Hepatocyte (in vitro differentiated cells): ENCODE results near the gene ACTL10. TPM values are rescaled to one million over a fixed set of nuclear protein-coding genes. Genes with fewer than 3 reads are reported as not detected.

Source experiments
- DNase-seq: peaks from one replicate; pipeline ENCODE4 v3.0.0-alpha.2; 2016; ENCODE audit warnings: low spot score
- H2AFZ ChIP-seq: fragments of 200-600 bp; sonication (generic); 2 replicates; pipeline ENCODE4 v1.6.0; 2016; ENCODE audit warnings: antibody characterized with exemption, mild to moderate bottlenecking
- H3K27ac ChIP-seq: fragments of 200-600 bp; sonication (generic); 2 replicates; pipeline ENCODE4 v1.5.1; 2016; ENCODE audit warnings: mild to moderate bottlenecking
- H3K27me3 ChIP-seq: fragments of 200-600 bp; sonication (generic); 2 replicates; pipeline ENCODE4 v1.6.1; 2016
- H3K36me3 ChIP-seq: fragments of 200-600 bp; sonication (generic); replicated peaks from 2 replicates; pipeline ENCODE4 v1.5.1; 2016; ENCODE audit warnings: low read depth; ENCODE audit not compliant: insufficient read depth
- H3K4me1 ChIP-seq: fragments of 200-600 bp; sonication (generic); 2 replicates; pipeline ENCODE4 v1.5.1; 2016; ENCODE audit warnings: mild to moderate bottlenecking, moderate library complexity; ENCODE audit not compliant: insufficient read depth
- H3K4me2 ChIP-seq: fragments of 200-600 bp; sonication (generic); 2 replicates; pipeline ENCODE4 v1.6.0; 2016
- H3K4me3 ChIP-seq: fragments of 200-600 bp; sonication (generic); 2 replicates; pipeline ENCODE4 v1.5.1; 2016; ENCODE audit warnings: mild to moderate bottlenecking
- H3K79me2 ChIP-seq: fragments of 200-600 bp; sonication (generic); 2 replicates; pipeline ENCODE4 v1.6.0; 2017; ENCODE audit warnings: mild to moderate bottlenecking
- H3K9me2 ChIP-seq: fragments of 200-600 bp; sonication (generic); replicated peaks from 2 replicates; pipeline ENCODE4 v1.6.0; 2017; ENCODE audit warnings: mild to moderate bottlenecking; ENCODE audit not compliant: insufficient read depth
- H3K9me3 ChIP-seq: fragments of 200-600 bp; sonication (generic); 2 replicates; pipeline ENCODE4 v1.5.1; 2016; ENCODE audit warnings: low read depth, mild to moderate bottlenecking
- H4K20me1 ChIP-seq: fragments of 200-600 bp; sonication (generic); 2 replicates; pipeline ENCODE4 v1.6.0; 2016; ENCODE audit warnings: mild to moderate bottlenecking; ENCODE audit not compliant: insufficient read depth, poor library complexity, severe bottlenecking
- EZH2 ChIP-seq: fragments of 200-600 bp; sonication (generic); IDR thresholded peaks from 2 replicates; pipeline ENCODE4 v1.6.1; 2016; ENCODE audit warnings: antibody characterized with exemption, mild to moderate bottlenecking, borderline replicate concordance
- EZH2phosphoT487 ChIP-seq: fragments of 200-600 bp; sonication (generic); IDR thresholded peaks from one replicate; pipeline ENCODE4 v1.6.1; 2018; ENCODE audit warnings: antibody characterized with exemption, mild to moderate bottlenecking, low read depth, moderate library complexity; ENCODE audit not compliant: unreplicated experiment, severe bottlenecking
- WGBS: methylation state at CpG from one replicate; pipeline ENCODE4 v1.1.6; 2016; ENCODE audit warnings: low lambda C conversion rate; ENCODE audit errors: missing lambda C conversion rate; 5-methylcytosine and 5-hydroxymethylcytosine counted together
- polyA plus RNA-seq: library from polyadenylated mRNA; unstranded; fragments of >200 nt; fragmentation: Nextera tagmentation; extraction: Ambion mirVana; gene quantifications from 2 replicates; pipeline ENCODE4 v1.2.1, GENCODE V29; 2016
- total RNA-seq: library from RNA; depleted of rRNA; stranded (reverse); fragments of >200 nt; gene quantifications from 2 replicates; pipeline ENCODE4 v1.2.3, GENCODE V29; 2014
- TF ChIP-seq, protein P1 (sequence below): fragments of 200-600 bp; sonication (generic); IDR thresholded peaks from 2 replicates; pipeline ENCODE4 v1.5.1; 2016; ENCODE audit warnings: antibody characterized with exemption, mild to moderate bottlenecking; ENCODE audit not compliant: poor library complexity

Gene ACTL10
- total and polyA plus RNA-seq, 2 experiments from 2014 or later, result 0.17 to 2.6 TPM

DNA sequence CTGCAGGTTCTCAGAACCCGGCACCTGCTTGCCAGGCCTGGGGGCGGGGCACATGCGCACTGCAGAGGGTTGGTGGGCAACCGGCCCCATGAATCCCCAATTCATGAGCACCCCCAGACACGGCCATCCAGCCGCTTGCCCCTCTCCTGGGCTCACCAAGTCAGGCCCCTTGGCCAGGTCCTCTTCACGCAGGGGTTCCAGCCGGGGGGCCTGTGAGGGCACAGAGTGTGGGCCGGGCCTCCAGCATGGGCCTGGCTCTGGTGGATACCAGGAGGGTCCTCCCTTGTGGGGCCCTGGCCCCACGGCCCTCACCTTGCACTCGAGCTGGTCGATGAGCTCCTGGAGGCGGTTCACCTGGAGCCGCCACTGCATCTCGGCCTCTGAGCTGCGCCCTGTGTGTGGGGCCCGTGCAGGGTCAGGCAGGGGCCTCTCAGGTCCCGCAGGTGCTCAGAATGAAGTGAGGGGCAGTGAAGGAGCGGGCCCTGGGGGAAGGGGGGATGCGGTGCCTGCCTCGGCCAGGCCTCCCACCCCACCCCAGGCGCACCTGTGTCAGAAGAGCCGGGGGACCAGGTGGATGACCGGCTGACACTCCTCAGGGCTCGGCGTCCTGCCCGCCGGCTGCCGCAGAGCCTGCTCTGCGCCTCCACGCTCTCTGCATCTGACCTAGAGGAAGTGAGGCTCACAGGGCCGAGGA is 7.3 kb upstream of the ACTL10 start:
- H3K36me3 ChIP-seq, result no peaks in the 10 kb centered on the region
- no peaks in the 10 kb centered on the region for H3K9me2 ChIP-seq
- H3K4me2 ChIP-seq, result no peak overlapping the region
- peaks cover 22% of the 10 kb centered on the region for H3K4me1 ChIP-seq
- DNase-seq, result no peak
- no peaks in the 10 kb centered on the region for H3K27me3 ChIP-seq
- no peak overlapping the region for H3K4me3 ChIP-seq
- no peaks in the 10 kb centered on the region for H3K9me3 ChIP-seq
- H4K20me1 ChIP-seq, result no peaks in the 10 kb centered on the region
- WGBS, result 98% methylated on average over 32 of the region's 32 CpGs
- H3K27ac ChIP-seq, result no peak overlapping the region
- H2AFZ ChIP-seq, result no peak overlapping the region
- TF ChIP-seq EZH2 (no peak), EZH2phosphoT487 (no peak)
- TF ChIP-seq, protein P1, sequence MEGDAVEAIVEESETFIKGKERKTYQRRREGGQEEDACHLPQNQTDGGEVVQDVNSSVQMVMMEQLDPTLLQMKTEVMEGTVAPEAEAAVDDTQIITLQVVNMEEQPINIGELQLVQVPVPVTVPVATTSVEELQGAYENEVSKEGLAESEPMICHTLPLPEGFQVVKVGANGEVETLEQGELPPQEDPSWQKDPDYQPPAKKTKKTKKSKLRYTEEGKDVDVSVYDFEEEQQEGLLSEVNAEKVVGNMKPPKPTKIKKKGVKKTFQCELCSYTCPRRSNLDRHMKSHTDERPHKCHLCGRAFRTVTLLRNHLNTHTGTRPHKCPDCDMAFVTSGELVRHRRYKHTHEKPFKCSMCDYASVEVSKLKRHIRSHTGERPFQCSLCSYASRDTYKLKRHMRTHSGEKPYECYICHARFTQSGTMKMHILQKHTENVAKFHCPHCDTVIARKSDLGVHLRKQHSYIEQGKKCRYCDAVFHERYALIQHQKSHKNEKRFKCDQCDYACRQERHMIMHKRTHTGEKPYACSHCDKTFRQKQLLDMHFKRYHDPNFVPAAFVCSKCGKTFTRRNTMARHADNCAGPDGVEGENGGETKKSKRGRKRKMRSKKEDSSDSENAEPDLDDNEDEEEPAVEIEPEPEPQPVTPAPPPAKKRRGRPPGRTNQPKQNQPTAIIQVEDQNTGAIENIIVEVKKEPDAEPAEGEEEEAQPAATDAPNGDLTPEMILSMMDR, result no peak
- H3K79me2 ChIP-seq, result peaks cover 10% of the 10 kb centered on the region

DNA sequence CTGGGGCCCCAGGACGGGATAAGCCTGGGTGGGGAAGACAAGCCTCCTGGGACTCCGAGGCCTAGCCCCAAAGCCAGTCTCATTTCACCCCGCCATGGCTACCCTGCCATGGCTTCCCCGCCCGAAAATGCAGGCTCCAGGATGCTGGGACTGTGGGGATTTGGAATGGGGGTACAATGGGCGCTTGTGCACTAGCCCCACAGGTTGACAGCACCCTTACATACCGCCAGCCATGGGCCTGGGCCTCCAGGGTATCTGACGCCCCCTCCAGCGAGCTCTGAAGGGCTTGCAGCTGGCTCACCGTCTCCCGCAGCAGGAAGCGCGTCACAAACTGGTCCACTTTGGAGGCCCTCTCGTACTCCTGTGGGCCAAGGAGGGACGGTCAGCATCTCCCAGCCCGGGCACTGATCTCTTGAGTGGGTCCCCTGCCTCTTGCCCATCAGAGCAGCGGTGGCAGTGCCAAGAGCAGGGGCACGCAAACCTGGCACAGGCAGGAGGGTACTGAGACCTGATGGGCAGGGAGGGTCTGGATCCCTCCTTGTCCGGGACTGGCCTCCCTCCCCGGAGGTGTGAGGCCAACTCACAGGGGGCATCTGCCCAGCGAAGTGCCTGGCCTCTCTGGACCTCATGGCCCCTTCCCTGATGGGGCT is 6.6 kb upstream of the ACTL10 start:
- no peaks in the 10 kb centered on the region for H3K9me3 ChIP-seq
- no peak for DNase-seq
- no peaks in the 10 kb centered on the region for H3K27me3 ChIP-seq
- H3K4me2 ChIP-seq, result no peak overlapping the region
- H3K79me2 ChIP-seq, result peaks cover 10% of the 10 kb centered on the region
- H4K20me1 ChIP-seq, result no peaks in the 10 kb centered on the region
- TF ChIP-seq EZH2phosphoT487 (no peak), EZH2 (no peak)
- TF ChIP-seq, protein P1, result no peak
- no peak overlapping the region for H3K27ac ChIP-seq
- H2AFZ ChIP-seq, result no peak overlapping the region
- no peaks in the 10 kb centered on the region for H3K9me2 ChIP-seq
- WGBS, result 98% methylated on average over 21 of the region's 21 CpGs
- peaks cover 16% of the 10 kb centered on the region for H3K4me1 ChIP-seq
- H3K4me3 ChIP-seq, result no peak overlapping the region
- no peaks in the 10 kb centered on the region for H3K36me3 ChIP-seq

DNA sequence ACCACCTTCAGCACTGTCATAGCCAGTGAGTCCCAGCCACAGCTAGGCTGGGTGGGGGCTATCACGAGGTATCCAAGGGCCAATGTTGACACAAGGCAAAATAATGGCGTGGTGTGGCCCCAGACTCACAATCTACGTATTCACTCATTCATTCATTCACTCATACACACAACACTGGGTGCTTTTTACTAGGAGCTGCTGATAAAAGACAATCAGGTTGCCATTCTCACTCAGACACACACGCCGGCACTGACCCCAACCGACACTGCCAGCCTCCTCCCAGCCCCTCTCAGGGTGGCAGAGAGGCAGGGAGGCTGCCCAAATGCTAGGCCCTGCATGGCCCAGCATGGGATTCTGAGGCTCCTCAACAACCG is 6.1 kb upstream of the ACTL10 start:
- Histone ChIP-seq H3K27me3 (no peaks in the 10 kb centered on the region), H3K27ac (no peak overlapping the region), H3K4me2 (no peak overlapping the region), H3K79me2 (peaks cover 10% of the 10 kb centered on the region), H4K20me1 (no peaks in the 10 kb centered on the region), H2AFZ (no peak overlapping the region), H3K4me3 (no peak overlapping the region), H3K36me3 (no peaks in the 10 kb centered on the region), H3K9me2 (no peaks in the 10 kb centered on the region), H3K4me1 (peaks cover 14% of the 10 kb centered on the region), H3K9me3 (no peaks in the 10 kb centered on the region)
- DNase-seq, result no peak
- TF ChIP-seq, protein P1, result no peak
- TF ChIP-seq EZH2 (no peak), EZH2phosphoT487 (no peak)
- 91% methylated on average over 7 of the region's 7 CpGs for WGBS
